Colonic mucosa (tissue), 4 donors: Measurements from ENCODE around the gene LRFN2. TPM values are rescaled to one million over a fixed set of nuclear protein-coding genes. Genes with fewer than 3 reads are reported as not detected.

ENCODE experiments used
- DNase-seq: peaks from one replicate; pipeline ENCODE4 v3.0.0-alpha.2; 2020
- H3K27ac ChIP-seq: fragments of 200-600 bp; one replicate; pipeline ENCODE4 v1.8.0; 2021
- H3K27me3 ChIP-seq: fragments of 200-600 bp; one replicate; pipeline ENCODE4 v1.8.0; 2021
- H3K36me3 ChIP-seq: fragments of 200-600 bp; one replicate; pipeline ENCODE4 v1.8.0; 2021
- H3K4me1 ChIP-seq: fragments of 200-600 bp; one replicate; pipeline ENCODE4 v1.8.0; 2021; ENCODE audit warnings: mild to moderate bottlenecking
- H3K4me3 ChIP-seq: fragments of 200-600 bp; one replicate; pipeline ENCODE4 v1.8.0; 2021
- H3K9ac ChIP-seq, 2 donors: one replicate each; pipeline ENCODE4 v1.7.0; 2013; ENCODE audit warnings: control low read depth in 2 of 2, low read depth in 2 of 2, low read length in 2 of 2
- H3K9me3 ChIP-seq: fragments of 200-600 bp; one replicate; pipeline ENCODE4 v1.8.0; 2021
- intact Hi-C: fragments of 100-400 bp; cut with DNase I; formaldehyde crosslinking; loops from one replicate; pipeline ENCODE4 v1.14.1; 2022
- total RNA-seq, 2 donors: library from RNA; stranded (reverse); fragmentation: NEBNext Ultra II Directional in 1 of 2; extraction: Animal tissue kit (Norgen Biotek cat#: 25700) in 1 of 2; gene quantifications; one replicate each; pipeline ENCODE4 v1.2.1, GENCODE V29; 2021
- TF ChIP-seq, protein P1 (sequence below): fragments of 200-600 bp; IDR thresholded peaks from one replicate; pipeline ENCODE4 v1.8.0; 2022; ENCODE audit warnings: antibody characterized with exemption, mild to moderate bottlenecking
- donor health status: healthy.
- donor health status: DM: no; HTN: no; CAD: no.
- donor health status: DM: no; HTN: no; CAD: no.

Gene LRFN2
- total RNA-seq, 2 donors from 2014 or later: 0.21 to 0.22 TPM

GRCh38 chr6:40476673-40477072, 110.5 kb downstream of the LRFN2 start:
- H3K9ac ChIP-seq: no peak overlapping the region
- no peak overlapping the region for H3K4me3 ChIP-seq
- TF ChIP-seq, protein P1, sequence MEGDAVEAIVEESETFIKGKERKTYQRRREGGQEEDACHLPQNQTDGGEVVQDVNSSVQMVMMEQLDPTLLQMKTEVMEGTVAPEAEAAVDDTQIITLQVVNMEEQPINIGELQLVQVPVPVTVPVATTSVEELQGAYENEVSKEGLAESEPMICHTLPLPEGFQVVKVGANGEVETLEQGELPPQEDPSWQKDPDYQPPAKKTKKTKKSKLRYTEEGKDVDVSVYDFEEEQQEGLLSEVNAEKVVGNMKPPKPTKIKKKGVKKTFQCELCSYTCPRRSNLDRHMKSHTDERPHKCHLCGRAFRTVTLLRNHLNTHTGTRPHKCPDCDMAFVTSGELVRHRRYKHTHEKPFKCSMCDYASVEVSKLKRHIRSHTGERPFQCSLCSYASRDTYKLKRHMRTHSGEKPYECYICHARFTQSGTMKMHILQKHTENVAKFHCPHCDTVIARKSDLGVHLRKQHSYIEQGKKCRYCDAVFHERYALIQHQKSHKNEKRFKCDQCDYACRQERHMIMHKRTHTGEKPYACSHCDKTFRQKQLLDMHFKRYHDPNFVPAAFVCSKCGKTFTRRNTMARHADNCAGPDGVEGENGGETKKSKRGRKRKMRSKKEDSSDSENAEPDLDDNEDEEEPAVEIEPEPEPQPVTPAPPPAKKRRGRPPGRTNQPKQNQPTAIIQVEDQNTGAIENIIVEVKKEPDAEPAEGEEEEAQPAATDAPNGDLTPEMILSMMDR: no peak
- H3K4me1 ChIP-seq: no peaks in the 10 kb centered on the region
- intact Hi-C loops: no loop called here
- H3K27ac ChIP-seq: no peak overlapping the region
- H3K27me3 ChIP-seq: no peaks in the 10 kb centered on the region
- no peak for DNase-seq
- H3K36me3 ChIP-seq: no peaks in the 10 kb centered on the region
- H3K9me3 ChIP-seq: no peaks in the 10 kb centered on the region

- TF ChIP-seq, protein P1: no peak
- H3K9ac ChIP-seq: no peak overlapping the region
- intact Hi-C loops: no loop called here
Measured at GRCh38 chr6:40474937-40475336, 112.2 kb downstream of the LRFN2 start.

GRCh38 chr6:40473026-40473425, 114.1 kb downstream of the LRFN2 start:
- no peak overlapping the region for H3K4me3 ChIP-seq
- DNase-seq: no peak
- no peaks in the 10 kb centered on the region for H3K27me3 ChIP-seq
- no peaks in the 10 kb centered on the region for H3K4me1 ChIP-seq
- H3K27ac ChIP-seq: no peak overlapping the region
- no peak overlapping the region for H3K9ac ChIP-seq
- TF ChIP-seq, protein P1: no peak
- H3K9me3 ChIP-seq: no peaks in the 10 kb centered on the region
- no peaks in the 10 kb centered on the region for H3K36me3 ChIP-seq
- intact Hi-C loops: no loop called here

More at GRCh38 chr6:40474937-40475336, 112.2 kb downstream of the LRFN2 start:
- no peak for DNase-seq
- Histone ChIP-seq H3K27ac (no peak overlapping the region), H3K9me3 (no peaks in the 10 kb centered on the region), H3K4me3 (no peak overlapping the region), H3K4me1 (no peaks in the 10 kb centered on the region), H3K36me3 (no peaks in the 10 kb centered on the region), H3K27me3 (no peaks in the 10 kb centered on the region)

- H3K27me3 ChIP-seq: no peaks in the 10 kb centered on the region
- H3K36me3 ChIP-seq: no peaks in the 10 kb centered on the region
- no peaks in the 10 kb centered on the region for H3K9me3 ChIP-seq
- intact Hi-C loops: no loop called here
- H3K27ac ChIP-seq: no peak overlapping the region
- H3K4me3 ChIP-seq: no peak overlapping the region
- TF ChIP-seq, protein P1: no peak
- no peak for DNase-seq
- no peak overlapping the region for H3K9ac ChIP-seq
- no peaks in the 10 kb centered on the region for H3K4me1 ChIP-seq
Measured at GRCh38 chr6:40472353-40472752, 114.8 kb downstream of the LRFN2 start.

DNA sequence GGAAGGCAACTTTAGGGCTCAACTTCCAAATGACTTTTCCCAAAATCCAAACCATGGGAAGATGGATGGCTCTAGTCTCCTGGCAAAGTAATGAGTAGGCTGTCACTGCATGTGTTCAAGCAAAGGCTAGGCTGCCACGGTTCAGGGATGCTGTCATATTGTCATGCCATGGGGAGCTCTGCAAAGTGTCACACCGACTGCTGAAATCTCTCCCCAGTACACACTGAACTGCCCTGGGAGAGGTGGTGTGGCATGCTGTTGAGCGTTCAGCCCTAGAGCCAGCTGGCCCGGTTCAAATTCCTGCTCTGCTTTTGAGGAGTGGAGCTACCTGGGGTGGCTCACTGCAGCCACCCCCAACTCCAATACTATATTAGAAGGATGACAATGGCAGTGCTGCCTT, 115.9 kb downstream of the LRFN2 start:
- Histone ChIP-seq H3K9ac (no peak overlapping the region), H3K27me3 (no peaks in the 10 kb centered on the region), H3K36me3 (no peaks in the 10 kb centered on the region), H3K4me3 (no peak overlapping the region), H3K4me1 (no peaks in the 10 kb centered on the region), H3K27ac (no peak overlapping the region), H3K9me3 (no peaks in the 10 kb centered on the region)
- TF ChIP-seq, protein P1: no peak
- intact Hi-C loops: no loop called here
- DNase-seq: no peak

GRCh38 chr6:40469323-40469722, 117.8 kb downstream of the LRFN2 start:
- TF ChIP-seq, protein P1: no peak
- H3K4me3 ChIP-seq: no peak overlapping the region
- H3K9me3 ChIP-seq: no peaks in the 10 kb centered on the region
- DNase-seq: no peak
- no peak overlapping the region for H3K27ac ChIP-seq
- no peaks in the 10 kb centered on the region for H3K27me3 ChIP-seq
- H3K9ac ChIP-seq: no peak overlapping the region
- H3K36me3 ChIP-seq: no peaks in the 10 kb centered on the region
- H3K4me1 ChIP-seq: no peaks in the 10 kb centered on the region
- intact Hi-C loops: no loop called here
